H1 (cell line): ENCODE measurements around the gene SH2B2. TPM values are rescaled to one million over a fixed set of nuclear protein-coding genes. Genes with fewer than 3 reads are reported as not detected.
A peak's percentile ranks its signal among the peaks of the same experiment; 100 is the strongest.

Experiments
- CTCF ChIA-PET: fragments of 300-600 bp; sonication (Branson Sonifier 250); formaldehyde crosslinking; loops from one replicate; lab custom pipeline; 2021; ENCODE audit not compliant: partially characterized antibody; lab: Charles Lee
- POLR2A ChIA-PET: fragments of 300-600 bp; sonication (Branson Sonifier 250); formaldehyde crosslinking; loops from one replicate; lab custom pipeline; 2021; ENCODE audit warnings: inconsistent platforms; ENCODE audit not compliant: partially characterized antibody; lab: Charles Lee
- DNase-seq, 2 experiments: peaks; one replicate each; pipeline versions ENCODE4 v3.0.0 to v3.0.0-alpha.2; 2010 to 2022; ENCODE audit warnings: low spot score in 2 of 2, low read depth in 1 of 2, mixed read lengths in 1 of 2
- FAIRE-seq: peaks from 2 replicates; lab custom pipeline; 2011; peaks lifted over from hg19 to GRCh38; lab: Jason Lieb, UNC
- H2AFZ ChIP-seq: 2 replicates; pipeline ENCODE4 v1.8.1; 2012; ENCODE audit warnings: low read length, inconsistent platforms
- H2AK5ac ChIP-seq: 2 replicates; pipeline ENCODE4 v1.6.1; 2013; ENCODE audit warnings: low read depth, low read length
- H2BK120ac ChIP-seq: replicated peaks from 2 replicates; pipeline ENCODE3; 2013; ENCODE audit warnings: low read depth, low read length, inconsistent platforms
- H2BK12ac ChIP-seq: 2 replicates; pipeline ENCODE4 v1.6.1; 2013; ENCODE audit warnings: low read depth, low read length
- H2BK15ac ChIP-seq: 2 replicates; pipeline ENCODE4 v1.6.1; 2013; ENCODE audit warnings: low read length
- H2BK20ac ChIP-seq: 2 replicates; pipeline ENCODE4 v1.6.1; 2013; ENCODE audit warnings: low read length
- H2BK5ac ChIP-seq: 2 replicates; pipeline ENCODE4 v1.6.1; 2013; ENCODE audit warnings: low read depth, low read length
- H3K14ac ChIP-seq: 2 replicates; pipeline ENCODE4 v1.6.1; 2013; ENCODE audit warnings: inconsistent platforms; ENCODE audit not compliant: insufficient read length
- H3K18ac ChIP-seq: 2 replicates; pipeline ENCODE4 v1.6.1; 2013; ENCODE audit warnings: low read length; ENCODE audit errors: extremely low read depth
- H3K23ac ChIP-seq: 2 replicates; pipeline ENCODE4 v1.6.1; 2013; ENCODE audit warnings: inconsistent platforms; ENCODE audit not compliant: insufficient read length
- H3K23me2 ChIP-seq: 2 replicates; pipeline ENCODE4 v1.6.1; 2013; ENCODE audit warnings: low read depth, low read length
- H3K27ac ChIP-seq: 2 replicates; pipeline ENCODE4 v1.6.1; 2011; ENCODE audit warnings: low read depth, low read length, inconsistent platforms
- H3K27me3 ChIP-seq, 4 experiments: replicated peaks in 1 of 4; 1 replicate in 1 of 4; 2 replicates in 3 of 4; pipeline versions ENCODE4 v1.6.1 to v1.8.1; 2011 to 2013; ENCODE audit warnings: low read length in 3 of 4, mild to moderate bottlenecking in 3 of 4, inconsistent platforms in 2 of 4, mixed read lengths in 2 of 4, moderate library complexity in 1 of 4; ENCODE audit not compliant: control insufficient read depth in 3 of 4, insufficient read depth in 3 of 4; ENCODE audit errors: extremely low read depth in 1 of 4
- H3K36me3 ChIP-seq, 4 experiments: 2 replicates each; pipeline versions ENCODE4 v1.6.1 to v1.8.1; 2011 to 2013; ENCODE audit warnings: mild to moderate bottlenecking in 4 of 4, low read length in 3 of 4, moderate library complexity in 2 of 4, control low read depth in 1 of 4, inconsistent platforms in 1 of 4; ENCODE audit not compliant: insufficient read depth in 4 of 4, control insufficient read depth in 2 of 4
- H3K4ac ChIP-seq: replicated peaks from 2 replicates; pipeline ENCODE3; 2013; ENCODE audit warnings: low read length, low read depth, mixed read lengths, inconsistent platforms; ENCODE audit not compliant: insufficient read length
- H3K4me1 ChIP-seq, 4 experiments: replicated peaks in 1 of 4; 1 replicate in 1 of 4; 2 replicates in 3 of 4; pipeline versions ENCODE4 v1.6.1 to v1.8.1; 2011 to 2013; ENCODE audit warnings: low read length in 3 of 4, inconsistent platforms in 2 of 4, mixed read lengths in 1 of 4; ENCODE audit not compliant: insufficient read depth in 4 of 4, control insufficient read depth in 3 of 4
- H3K4me2 ChIP-seq, 2 experiments: 2 replicates each; pipeline versions ENCODE4 v1.6.1 to v1.8.1; 2011 to 2013; ENCODE audit warnings: low read depth in 2 of 2, low read length in 2 of 2, control low read depth in 1 of 2, inconsistent platforms in 1 of 2, mild to moderate bottlenecking in 1 of 2; ENCODE audit not compliant: insufficient read depth in 1 of 2
- H3K4me3 ChIP-seq, 4 experiments: fragments of 200-600, 300-600 bp in 1 of 4; sonication (generic), shearing (Covaris generic), sonication (Bioruptor Twin) in 1 of 4; 2 replicates each; pipeline versions ENCODE4 v1.5.1 to v1.8.1; 2011 to 2016; ENCODE audit warnings: low read length in 4 of 4, low read depth in 3 of 4, control low read depth in 2 of 4, inconsistent platforms in 2 of 4, mild to moderate bottlenecking in 2 of 4, mixed read lengths in 1 of 4, moderate library complexity in 1 of 4; ENCODE audit not compliant: insufficient read depth in 2 of 4; ENCODE audit errors: extremely low read depth in 1 of 4
- H3K56ac ChIP-seq: replicated peaks from 2 replicates; pipeline ENCODE3; 2013; ENCODE audit warnings: low read depth, mild to moderate bottlenecking, mixed read lengths, low read length, inconsistent platforms; ENCODE audit not compliant: insufficient read length
- H3K79me1 ChIP-seq: 2 replicates; pipeline ENCODE4 v1.6.1; 2013; ENCODE audit warnings: low read depth, low read length, control low read depth
- H3K79me2 ChIP-seq, 2 experiments: 2 replicates each; pipeline versions ENCODE4 v1.6.1 to v1.8.1; 2012 to 2013; ENCODE audit warnings: low read length in 2 of 2, mild to moderate bottlenecking in 2 of 2, inconsistent platforms in 1 of 2; ENCODE audit not compliant: insufficient read depth in 2 of 2, control insufficient read depth in 1 of 2
- H3K9ac ChIP-seq, 4 experiments: replicated peaks in 1 of 4; 1 replicate in 1 of 4; 2 replicates in 3 of 4; pipeline versions ENCODE4 v1.6.1 to v1.8.1; 2011 to 2013; ENCODE audit warnings: low read depth in 3 of 4, low read length in 3 of 4, control low read depth in 2 of 4, mild to moderate bottlenecking in 2 of 4, moderate library complexity in 2 of 4, inconsistent platforms in 1 of 4; ENCODE audit errors: extremely low read depth in 1 of 4
- H3K9me3 ChIP-seq, 2 experiments: 2 replicates each; pipeline versions ENCODE4 v1.6.1 to v1.8.1; 2012 to 2013; ENCODE audit warnings: mild to moderate bottlenecking in 2 of 2, moderate library complexity in 2 of 2, control low read depth in 1 of 2, inconsistent platforms in 1 of 2, low read depth in 1 of 2, low read length in 1 of 2, mixed read lengths in 1 of 2; ENCODE audit not compliant: insufficient read depth in 2 of 2
- H4K20me1 ChIP-seq, 2 experiments: replicated peaks in 1 of 2; 2 replicates each; pipeline versions ENCODE3 to v1.8.1; 2011 to 2013; ENCODE audit warnings: inconsistent platforms in 2 of 2, low read length in 2 of 2, mild to moderate bottlenecking in 1 of 2; ENCODE audit not compliant: insufficient read depth in 2 of 2, control insufficient read depth in 1 of 2
- H4K5ac ChIP-seq: 2 replicates; pipeline ENCODE4 v1.6.1; 2013; ENCODE audit warnings: low read length, low read depth, mixed read lengths, inconsistent platforms; ENCODE audit not compliant: insufficient read length
- H4K8ac ChIP-seq: 2 replicates; pipeline ENCODE4 v1.8.0; 2013; ENCODE audit warnings: mild to moderate bottlenecking, moderate library complexity, low read length, inconsistent platforms; ENCODE audit not compliant: insufficient read depth; ENCODE audit errors: extremely low read depth
- H4K91ac ChIP-seq: replicated peaks from 2 replicates; pipeline ENCODE3; 2013; ENCODE audit warnings: low read length, mixed read lengths, inconsistent platforms; ENCODE audit not compliant: insufficient read length
- ATF2 ChIP-seq: IDR thresholded peaks from 2 replicates; pipeline ENCODE4 v1.6.1; 2012; ENCODE audit warnings: low read length, inconsistent platforms
- CBX5 ChIP-seq: fragments of 300-800, 300-1000 bp; sonication (generic); IDR thresholded peaks from 2 replicates; pipeline ENCODE4 v1.7.1; 2016; ENCODE audit warnings: antibody characterized with exemption, low read length, low read depth
- E2F6 ChIP-seq: IDR thresholded peaks from 2 replicates; pipeline ENCODE4 v1.6.1; 2012; ENCODE audit warnings: inconsistent platforms
- EGR1 ChIP-seq: IDR thresholded peaks from 2 replicates; pipeline ENCODE4 v1.6.1; 2011; ENCODE audit warnings: low read depth, low read length, borderline replicate concordance
- NANOG ChIP-seq: IDR thresholded peaks from 2 replicates; pipeline ENCODE4 v1.6.1; 2011; ENCODE audit warnings: low read length, low read depth, mild to moderate bottlenecking, inconsistent platforms; ENCODE audit not compliant: insufficient read depth, poor library complexity, severe bottlenecking
- SP1 ChIP-seq: IDR thresholded peaks from 2 replicates; pipeline ENCODE4 v1.6.1; 2011; ENCODE audit warnings: low read depth, low read length
- SP2 ChIP-seq: IDR thresholded peaks from 2 replicates; pipeline ENCODE4 v1.6.1; 2012; ENCODE audit warnings: mild to moderate bottlenecking, low read length, inconsistent platforms
- SRF ChIP-seq: IDR thresholded peaks from 2 replicates; pipeline ENCODE4 v1.6.1; 2011; ENCODE audit warnings: mild to moderate bottlenecking, low read depth, low read length, moderate library complexity
- YY1 ChIP-seq: IDR thresholded peaks from 2 replicates; pipeline ENCODE4 v1.6.1; 2011; ENCODE audit warnings: low read depth, mild to moderate bottlenecking, low read length
- ZNF274 ChIP-seq: IDR thresholded peaks from 2 replicates; pipeline ENCODE4 v1.7.0; 2012; ENCODE audit warnings: low read length, borderline replicate concordance; ENCODE audit errors: extremely low read depth
- WGBS, 2 experiments: shearing (Covaris generic) in 1 of 2; methylation state at CpG; one replicate each; pipeline versions ENCODE4 v1.1.6 to v1.1.7; 2013 to 2015; ENCODE audit warnings: low lambda C conversion rate in 2 of 2, mixed read lengths in 2 of 2, inconsistent platforms in 1 of 2, low coverage in 1 of 2, missing lambda C conversion rate in 1 of 2; ENCODE audit not compliant: insufficient replicate concordance in 2 of 2, insufficient coverage in 1 of 2, insufficient read length in 1 of 2; ENCODE audit errors: extremely low coverage in 1 of 2, missing lambda C conversion rate in 1 of 2; 5-methylcytosine and 5-hydroxymethylcytosine counted together
- polyA plus RNA-seq, 7 experiments: library from polyadenylated mRNA; depleted of rRNA in 3 of 7; stranded (reverse) in 5 of 7; unstranded in 2 of 7; fragments of >200 nt in 5 of 7; fragments of 200-250 nt in 2 of 7; gene quantifications; 1 replicate in 5 of 7; 2 replicates in 1 of 7; 4 replicates in 1 of 7; pipeline versions ENCODE4 v1.2.1 to v1.2.3, GENCODE V29; 2011 to 2013; ENCODE audit warnings: missing spikeins in 2 of 7, mixed read lengths in 2 of 7
- total RNA-seq: library from RNA; stranded (reverse); fragmentation: NEBNext Ultra II Directional; extraction: Animal tissue kit (Norgen Biotek cat#: 25700); gene quantifications from 2 replicates; pipeline ENCODE4 v1.2.1, GENCODE V29; 2021

Gene SH2B2
- total and polyA plus RNA-seq, 2 of the 8 experiments (the other 6 are each of a cell fraction or from before 2014, with no cell fraction given): 11.5 to 18.7 TPM

- Histone ChIP-seq H3K9ac (no peak overlapping the region), H3K79me1 (no peaks in the 10 kb centered on the region), H4K5ac (no peak overlapping the region), H3K23me2 (no peaks in the 10 kb centered on the region), H3K4me3 (no peak overlapping the region), H4K20me1 (no peaks in the 10 kb centered on the region), H3K9me3 (no peaks in the 10 kb centered on the region), H2BK20ac (peak overlapping the region; percentile 61; the same call in 1 of the 2 replicates), H2AFZ (no peak overlapping the region), H3K36me3 (no peaks in the 10 kb centered on the region), H3K4ac (no peak overlapping the region), H3K79me2 (no peaks in the 10 kb centered on the region), H2BK15ac (peak overlapping the region; percentile 81; the same call in 1 of the 2 replicates), H4K8ac (no peak overlapping the region), H2AK5ac (no peak overlapping the region), H3K18ac (no peak overlapping the region), H4K91ac (no peak overlapping the region), H2BK120ac (no peak overlapping the region), H2BK12ac (no peak overlapping the region), H2BK5ac (no peak overlapping the region), H3K14ac (no peak overlapping the region), H3K4me2 (no peak overlapping the region), H3K4me1 (peaks cover 0 to 3% (median 0%) of the 10 kb centered on the region in 4 experiments; a peak in 1 of 7 replicates), H3K56ac (no peak overlapping the region), H3K27ac (no peak overlapping the region), H3K27me3 (no peaks in the 10 kb centered on the region), H3K23ac (no peak overlapping the region)
- POLR2A ChIA-PET: interaction anchor here (0.9 to 1.0 kb wide), 2 partner anchors 11 to 124 kb away, joined by 3 to 4 read pairs; partner anchors contain the start of gene PRKRIP1
- 58% methylated on average over 16 of the region's 21 CpGs; no CpG with 5 or more reads in 1 of the 2 experiments for WGBS, 2 experiments
- DNase-seq (peak; percentile 43 to 95), FAIRE-seq (no peak)
- CTCF ChIA-PET: interaction anchor here (0.6 to 3.6 kb wide), 35 partner anchors 8 to 755 kb away, joined by 3 to 20 read pairs (median 4); no protein-coding TSS in a partner anchor
- TF ChIP-seq NANOG (no peak), ATF2 (no peak), EGR1 (no peak), ZNF274 (no peak), CBX5 (no peak), SRF (no peak), E2F6 (no peak), SP1 (no peak), SP2 (no peak), YY1 (peak; percentile 67; the same call in 1 of the 2 replicates)
These were observed 14.4 kb upstream of the SH2B2 start for GRCh38 chr7:102272075-102272916.
